Measurements from ENCODE around the gene GALNTL6. TPM values are rescaled to one million over a fixed set of nuclear protein-coding genes. Genes with fewer than 3 reads are reported as not detected.

The GALNTL6 gene
- total RNA-seq, 1 experiment from 2014 or later: not detected

GRCh38 chr4:172630280-172630679 is 817.1 kb downstream of the GALNTL6 start:
- H2AFZ ChIP-seq (ENCODE audit: low read depth, low read length, poor library complexity, severe bottlenecking): no peak overlapping the region
- RAD21 ChIA-PET (ENCODE audit: low non-redundant PET in 1 of 2, low total read pairs in 2 of 2, uncharacterized antibody in 2 of 2, unreplicated experiment in 2 of 2): no interaction called here
- no peak for ATAC-seq
- no peaks in the 10 kb centered on the region for H3K27me3 ChIP-seq (ENCODE audit: insufficient read depth, low read length)
- POLR2A ChIA-PET: no interaction called here
- no peak overlapping the region for H3K4me2 ChIP-seq (ENCODE audit: low read length)
- H3K4me1 ChIP-seq (ENCODE audit: control insufficient read depth in 1 of 2, insufficient read depth in 2 of 2, low read length in 2 of 2): no peaks in the 10 kb centered on the region
- intact Hi-C loops (cut with micrococcal nuclease): no loop called here
- no peak for DNase-seq (ENCODE audit: low read depth, low spot score)
- no peak overlapping the region for H3K27ac ChIP-seq (ENCODE audit: low read depth, low read length)
- no peaks in the 10 kb centered on the region for H3K9me3 ChIP-seq (ENCODE audit: control insufficient read depth in 1 of 2, insufficient read depth in 1 of 2, low read depth in 1 of 2, low read length in 2 of 2)
- H3K9ac ChIP-seq (ENCODE audit: low read length): no peak overlapping the region
- no peak overlapping the region for H3K4me3 ChIP-seq (replicated peaks in 1 of 2; ENCODE audit: low read depth in 1 of 2, low read length in 2 of 2)
- TF ChIP-seq CBX3 (IDR thresholded peaks at IDR 0.05; ENCODE audit: low read depth): no peak
- no peak for TF ChIP-seq ZBTB33 (IDR thresholded peaks at IDR 0.05; ENCODE audit: extremely low read depth, insufficient replicate concordance, low read length)
- TF ChIP-seq RAD21 (IDR thresholded peaks at IDR 0.05; ENCODE audit: low read depth): no peak
- TF ChIP-seq POLR2A (IDR thresholded peaks at IDR 0.05; ENCODE audit: borderline replicate concordance, extremely low read depth, insufficient read depth, insufficient read length): no peak
- no peak for TF ChIP-seq SRF (IDR thresholded peaks at IDR 0.05; ENCODE audit: low read depth)
- no peak for TF ChIP-seq ZFX (IDR thresholded peaks at IDR 0.05)
- no peak for TF ChIP-seq CEBPB (IDR thresholded peaks at IDR 0.05; ENCODE audit: low read depth)
- no peak for TF ChIP-seq EGR1 (IDR thresholded peaks at IDR 0.05; ENCODE audit: low read depth)
- no peak for TF ChIP-seq SP1 (IDR thresholded peaks at IDR 0.05; ENCODE audit: low read depth)
- TF ChIP-seq, protein P1, sequence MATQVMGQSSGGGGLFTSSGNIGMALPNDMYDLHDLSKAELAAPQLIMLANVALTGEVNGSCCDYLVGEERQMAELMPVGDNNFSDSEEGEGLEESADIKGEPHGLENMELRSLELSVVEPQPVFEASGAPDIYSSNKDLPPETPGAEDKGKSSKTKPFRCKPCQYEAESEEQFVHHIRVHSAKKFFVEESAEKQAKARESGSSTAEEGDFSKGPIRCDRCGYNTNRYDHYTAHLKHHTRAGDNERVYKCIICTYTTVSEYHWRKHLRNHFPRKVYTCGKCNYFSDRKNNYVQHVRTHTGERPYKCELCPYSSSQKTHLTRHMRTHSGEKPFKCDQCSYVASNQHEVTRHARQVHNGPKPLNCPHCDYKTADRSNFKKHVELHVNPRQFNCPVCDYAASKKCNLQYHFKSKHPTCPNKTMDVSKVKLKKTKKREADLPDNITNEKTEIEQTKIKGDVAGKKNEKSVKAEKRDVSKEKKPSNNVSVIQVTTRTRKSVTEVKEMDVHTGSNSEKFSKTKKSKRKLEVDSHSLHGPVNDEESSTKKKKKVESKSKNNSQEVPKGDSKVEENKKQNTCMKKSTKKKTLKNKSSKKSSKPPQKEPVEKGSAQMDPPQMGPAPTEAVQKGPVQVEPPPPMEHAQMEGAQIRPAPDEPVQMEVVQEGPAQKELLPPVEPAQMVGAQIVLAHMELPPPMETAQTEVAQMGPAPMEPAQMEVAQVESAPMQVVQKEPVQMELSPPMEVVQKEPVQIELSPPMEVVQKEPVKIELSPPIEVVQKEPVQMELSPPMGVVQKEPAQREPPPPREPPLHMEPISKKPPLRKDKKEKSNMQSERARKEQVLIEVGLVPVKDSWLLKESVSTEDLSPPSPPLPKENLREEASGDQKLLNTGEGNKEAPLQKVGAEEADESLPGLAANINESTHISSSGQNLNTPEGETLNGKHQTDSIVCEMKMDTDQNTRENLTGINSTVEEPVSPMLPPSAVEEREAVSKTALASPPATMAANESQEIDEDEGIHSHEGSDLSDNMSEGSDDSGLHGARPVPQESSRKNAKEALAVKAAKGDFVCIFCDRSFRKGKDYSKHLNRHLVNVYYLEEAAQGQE (IDR thresholded peaks at IDR 0.05; ENCODE audit: low read depth): no peak
- no peak for TF ChIP-seq ATF3 (IDR thresholded peaks at IDR 0.05)
- no peak for TF ChIP-seq CTCF (IDR thresholded peaks at IDR 0.05 in 2 of 3, conservative IDR thresholded peaks at IDR 0.05 in 1 of 3; ENCODE audit: borderline replicate concordance in 1 of 3, insufficient read depth in 1 of 3, low read depth in 2 of 3, low read length in 2 of 3)
- no peaks in the 10 kb centered on the region for H3K9me2 ChIP-seq (ENCODE audit: insufficient read depth)
- no TSS peak for BruUV-seq (replicated peaks)
- no peaks in the 10 kb centered on the region for H3K36me3 ChIP-seq (ENCODE audit: control insufficient read depth in 1 of 2, insufficient read depth in 2 of 2, low read length in 2 of 2)
- no peaks in the 10 kb centered on the region for H3K79me2 ChIP-seq (ENCODE audit: insufficient read depth, low read length)
- no peaks in the 10 kb centered on the region for H4K20me1 ChIP-seq (ENCODE audit: insufficient read depth)
- CTCF ChIA-PET: no interaction called here
